ENCODE data around the gene CDC14B.
"Not testable (repeated sequence)": the region's sequence is repeated elsewhere in the genome, so short reads cannot be mapped to it uniquely, and the experiment has no call there.

- peak; percentile 72 to 85 (median 75) for TF ChIP-seq CTCF (IDR thresholded peaks at IDR 0.05)
- TF ChIP-seq POLR2A (IDR thresholded peaks at IDR 0.05) = not testable (repeated sequence)
Observed at GRCh38 chr9:96666653-96667362, 47.2 kb upstream of the CDC14B start.
